ENCODE results near the gene SETDB1.
"Not testable (repeated sequence)": the region's sequence is repeated elsewhere in the genome, so short reads cannot be mapped to it uniquely, and the experiment has no call there.

SETDB1 gene

DNA sequence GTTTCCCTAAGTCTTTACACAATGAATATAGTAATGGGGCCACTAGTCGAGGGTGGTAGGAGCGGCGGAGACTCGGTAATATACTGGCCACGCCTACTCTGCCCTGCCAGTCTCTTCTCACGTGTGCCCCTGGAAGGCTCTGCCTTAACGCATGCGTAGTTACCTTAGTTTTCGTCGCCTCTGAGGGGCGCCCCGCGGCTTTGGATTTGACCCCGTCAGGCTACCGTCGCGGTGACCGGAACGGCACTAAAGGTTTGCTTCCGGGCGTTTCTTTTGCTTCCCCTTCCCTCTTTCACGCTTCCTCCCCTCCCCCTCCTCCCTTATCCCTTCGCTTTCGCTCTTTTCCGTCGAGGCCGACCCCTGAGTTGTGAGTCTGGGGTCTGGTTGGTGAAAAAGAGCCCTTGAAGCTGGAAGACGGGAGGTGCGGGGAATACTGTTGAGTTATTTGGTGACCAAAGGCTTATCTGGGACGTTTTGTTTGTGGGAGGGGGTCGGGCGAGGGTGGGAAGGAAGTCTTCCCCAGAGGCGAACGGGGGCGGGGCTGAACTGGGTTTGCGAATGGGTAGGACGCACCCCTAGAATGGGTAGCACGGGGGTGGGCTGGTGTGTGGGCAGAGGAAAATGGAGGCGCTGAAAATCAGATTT, at the start of gene SETDB1:
SETDB1 (plus strand) TSS at position 267 of the 645 bp plus-strand sequence. CDS start 1,352 bp downstream, outside the sequence.
- peak; percentile 56 for FAIRE-seq

DNA sequence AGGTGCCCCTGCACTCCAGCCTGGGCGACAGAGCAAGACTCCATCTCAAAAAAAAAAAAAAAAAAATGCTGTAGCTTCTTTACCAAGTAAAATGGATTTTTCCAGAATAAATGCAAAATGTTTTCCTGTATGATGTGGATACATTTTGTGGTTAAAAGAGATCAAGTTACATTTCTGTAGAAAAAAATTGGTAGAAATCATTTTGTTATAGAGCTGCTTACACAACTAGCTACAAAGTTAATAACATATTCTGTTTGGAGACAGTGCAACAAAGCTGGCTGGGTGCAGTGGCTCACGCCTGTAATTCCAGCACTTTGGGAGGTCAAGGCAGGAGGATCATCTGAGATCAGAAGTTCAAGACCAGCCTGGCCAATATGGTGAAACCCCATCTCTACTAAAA, 47.2 kb upstream of the SETDB1 start:
- not testable (repeated sequence) for FAIRE-seq

DNA sequence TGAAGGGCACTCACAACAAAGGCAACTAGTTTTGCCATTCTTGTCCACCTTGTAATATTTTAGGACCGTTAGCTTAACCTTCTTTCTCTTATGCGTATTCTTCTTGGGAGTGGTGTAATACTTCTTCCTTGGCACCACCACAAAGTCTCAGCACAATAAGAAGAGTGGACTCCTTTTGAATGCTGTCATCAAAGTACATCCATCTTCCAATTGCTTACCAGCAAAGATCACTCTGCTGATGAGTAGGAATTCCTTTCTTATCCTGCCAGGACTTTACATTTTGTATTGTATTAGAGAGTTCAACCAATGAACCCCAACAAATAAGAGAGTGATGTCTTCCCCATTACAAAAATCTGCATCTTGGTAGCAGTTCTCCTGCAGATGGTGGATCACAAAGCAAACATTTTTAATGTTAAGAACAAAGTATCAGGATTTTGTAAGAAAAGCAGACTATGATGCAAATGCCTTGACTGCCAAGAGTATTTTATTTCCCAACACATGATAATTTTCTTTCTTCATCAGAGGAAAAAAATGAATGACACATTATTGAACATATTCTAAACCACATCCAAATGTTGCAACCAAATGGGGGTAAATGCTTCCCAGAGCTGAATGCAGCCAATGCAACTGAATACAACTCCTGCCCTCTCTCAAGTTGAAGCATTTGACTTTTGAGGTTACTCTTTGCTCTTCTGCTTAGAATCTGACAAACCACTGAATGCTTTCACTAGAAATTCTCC, 44.7 kb upstream of the SETDB1 start:
- no peak for FAIRE-seq

DNA sequence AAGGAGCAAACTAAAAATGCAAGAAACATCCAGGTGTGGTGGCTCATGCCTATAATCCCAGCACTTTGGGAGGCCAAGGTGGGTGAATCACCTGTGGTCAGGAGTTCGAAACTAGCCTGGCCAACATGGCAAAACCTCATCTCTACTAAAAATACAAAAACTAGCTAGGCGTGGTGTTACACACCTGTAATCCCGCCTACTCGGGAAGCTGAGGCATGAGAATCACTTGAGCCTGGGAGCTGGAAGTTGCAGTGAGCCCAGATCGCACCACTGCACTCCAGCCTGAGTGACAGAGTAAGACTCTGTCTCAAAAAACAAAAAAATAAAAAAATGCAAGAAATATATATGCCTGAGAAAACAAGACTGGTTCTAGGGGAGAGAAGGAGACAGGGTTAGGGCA, 43.0 kb upstream of the SETDB1 start:
- not testable (repeated sequence) for FAIRE-seq

DNA sequence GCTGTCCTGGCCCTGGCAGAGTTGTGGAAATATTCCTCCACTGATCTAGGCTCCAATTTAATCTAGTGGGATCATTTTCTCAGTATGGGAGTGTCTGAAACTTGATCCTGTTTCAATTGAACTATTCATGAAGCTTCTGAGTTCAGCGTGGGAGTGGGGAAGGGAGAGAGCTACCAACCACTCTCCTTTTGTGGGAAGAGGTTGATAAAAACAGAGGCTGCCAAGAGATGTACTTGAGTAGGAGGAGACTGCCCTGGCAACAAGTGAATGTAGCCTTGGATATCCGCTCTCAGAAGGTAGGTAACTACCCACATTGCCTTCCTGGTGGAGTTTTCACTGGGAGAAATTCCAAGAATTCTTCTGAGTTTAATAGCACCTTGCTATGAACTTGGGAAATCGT, 39.1 kb upstream of the SETDB1 start, which contains the start of gene CTXND2:
CTXND2 (plus strand) TSS at position 119 of the 400 bp plus-strand sequence. CDS start 25,179 bp downstream, outside the sequence.
- FAIRE-seq: no peak

DNA sequence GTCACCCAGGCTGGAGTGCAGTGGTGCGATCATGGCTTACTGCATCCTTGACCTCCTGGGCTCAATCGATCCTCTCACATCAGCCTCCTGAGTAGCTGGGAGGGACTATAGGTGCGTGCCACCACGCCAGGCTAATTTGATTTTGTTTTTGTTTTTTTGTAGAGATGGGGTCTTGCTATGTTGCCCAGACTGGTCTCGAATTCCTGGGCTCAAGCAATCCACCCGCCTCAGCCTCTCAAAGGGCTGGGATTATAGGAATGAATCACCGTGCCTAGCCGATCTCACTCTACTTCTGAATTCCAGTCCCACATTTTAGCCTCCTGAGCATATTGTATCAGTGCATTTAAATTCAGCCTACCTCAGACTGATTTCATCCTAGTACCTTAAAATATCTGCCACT, 37.4 kb upstream of the SETDB1 start:
- FAIRE-seq: no peak

DNA sequence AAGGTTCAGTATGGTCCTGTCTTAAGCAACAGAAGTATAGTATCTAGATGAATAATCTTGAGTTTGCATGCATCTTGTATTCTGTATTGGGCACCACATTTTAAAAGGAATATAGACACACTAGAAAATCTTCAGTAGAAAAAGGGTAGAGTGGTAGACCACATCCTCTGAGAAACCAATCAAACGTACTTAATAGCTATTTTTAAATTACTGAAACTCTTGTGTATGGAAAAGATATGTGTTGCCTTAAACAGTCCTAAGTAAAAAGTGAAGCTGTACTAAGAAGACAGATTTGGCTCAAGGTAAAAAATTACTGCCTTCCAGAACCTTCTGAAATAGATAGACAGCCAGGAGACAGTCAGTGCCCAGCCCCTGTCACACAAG, 36.1 kb upstream of the SETDB1 start:
- FAIRE-seq: no peak

DNA sequence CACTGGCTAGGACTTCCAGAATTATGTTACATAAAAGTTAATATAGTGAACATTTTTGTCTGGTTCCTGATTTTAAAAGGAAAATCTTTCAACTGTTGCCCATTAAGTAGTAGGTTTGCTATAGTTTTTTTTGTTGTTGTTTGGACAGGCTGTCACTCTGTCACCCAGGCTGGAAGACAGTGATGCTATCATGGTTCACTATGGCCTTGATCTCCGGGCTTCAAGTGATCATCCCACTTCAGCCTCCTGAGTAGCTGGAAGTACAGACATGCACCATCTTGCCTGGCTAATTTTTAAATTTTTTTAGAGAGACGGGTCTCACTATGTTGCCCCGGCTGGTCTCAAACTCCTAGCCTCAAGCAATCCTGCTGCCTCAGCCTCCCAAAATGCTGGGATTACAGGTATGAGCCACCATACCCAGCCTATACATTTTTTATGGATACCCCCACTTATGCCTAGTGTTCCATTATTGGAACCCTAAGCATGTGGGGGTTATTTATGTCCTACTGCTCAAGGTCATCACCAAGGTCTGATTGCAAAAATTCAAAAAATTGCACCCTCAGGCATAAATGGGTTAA, 32.7 kb upstream of the SETDB1 start:
- no peak for FAIRE-seq

DNA sequence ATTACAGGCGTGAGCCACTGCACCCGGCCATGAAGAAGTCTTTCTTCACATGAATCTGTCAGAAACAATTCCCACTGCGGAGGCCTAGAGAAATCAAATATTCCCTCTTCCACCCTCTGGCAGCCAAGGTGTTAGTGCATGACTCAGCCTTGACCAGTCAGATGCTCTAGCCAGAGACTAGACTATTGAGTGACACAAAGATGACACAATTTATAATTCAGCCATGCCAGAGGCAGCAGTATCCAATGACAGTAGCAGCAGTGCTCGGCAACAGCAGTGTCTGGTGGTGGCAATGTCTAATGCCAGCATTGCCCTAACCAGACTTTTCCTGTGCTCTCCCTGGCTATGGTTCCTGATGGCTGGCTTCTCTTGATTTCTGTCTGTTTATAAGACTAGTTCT, 30.5 kb upstream of the SETDB1 start:
- no peak for FAIRE-seq

DNA sequence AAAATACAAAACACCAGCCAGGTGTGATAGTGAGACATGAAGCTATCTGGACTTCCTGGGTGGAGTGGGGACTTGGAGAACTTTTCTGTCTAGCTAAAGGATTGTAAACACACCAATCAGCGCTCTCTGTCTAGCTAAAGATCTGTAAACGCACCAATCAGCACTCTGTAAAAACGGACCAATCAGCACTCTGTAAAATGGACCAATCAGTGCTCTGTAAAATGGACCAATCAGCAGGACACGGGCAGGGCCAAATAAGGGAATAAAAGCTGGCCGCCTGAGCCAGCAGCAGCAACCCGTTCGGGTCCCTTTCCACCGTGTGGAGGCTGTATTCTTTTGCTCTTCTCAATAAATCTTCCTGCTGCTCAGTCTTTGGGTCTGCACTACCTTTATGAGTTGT, 26.4 kb upstream of the SETDB1 start:
- not testable (repeated sequence) for FAIRE-seq

DNA sequence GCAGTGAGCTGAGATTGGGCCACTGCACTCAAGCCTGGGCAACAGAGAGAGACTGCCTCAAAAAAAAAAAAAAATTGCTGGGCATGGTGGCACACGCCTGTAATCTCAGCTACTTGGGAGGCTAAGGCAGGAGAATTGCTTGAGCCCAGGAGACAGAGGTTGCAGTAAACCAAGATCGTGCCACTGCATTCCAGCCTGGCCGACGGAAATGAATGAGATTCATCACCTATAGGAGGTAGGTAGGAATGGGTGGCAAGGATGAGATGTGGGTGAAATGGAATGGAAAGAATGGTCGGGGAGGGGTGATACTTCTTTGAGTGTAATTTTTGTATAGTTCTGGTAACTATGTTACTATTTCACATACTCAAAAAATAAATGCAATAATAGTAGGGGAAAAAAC, 23.8 kb upstream of the SETDB1 start:
- no peak for FAIRE-seq

DNA sequence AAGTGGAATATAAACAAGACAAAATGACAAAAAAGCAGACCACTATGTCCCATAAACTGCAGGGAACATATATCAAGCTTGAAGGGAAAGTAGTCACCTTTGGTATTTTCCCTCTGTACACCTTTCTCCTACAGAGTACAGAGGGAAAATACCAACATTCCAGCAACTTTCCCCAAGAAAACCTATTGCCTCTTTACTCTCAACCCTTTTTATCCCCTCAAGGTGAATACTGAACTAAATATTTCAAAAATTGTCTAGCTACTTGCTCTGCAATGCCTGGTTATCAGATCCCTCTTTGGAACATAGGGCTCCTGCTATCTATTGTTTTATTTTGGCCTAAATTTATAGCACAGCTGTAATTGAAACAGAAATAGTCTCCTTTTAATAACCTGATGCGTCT, 23.4 kb upstream of the SETDB1 start:
- FAIRE-seq: no peak

DNA sequence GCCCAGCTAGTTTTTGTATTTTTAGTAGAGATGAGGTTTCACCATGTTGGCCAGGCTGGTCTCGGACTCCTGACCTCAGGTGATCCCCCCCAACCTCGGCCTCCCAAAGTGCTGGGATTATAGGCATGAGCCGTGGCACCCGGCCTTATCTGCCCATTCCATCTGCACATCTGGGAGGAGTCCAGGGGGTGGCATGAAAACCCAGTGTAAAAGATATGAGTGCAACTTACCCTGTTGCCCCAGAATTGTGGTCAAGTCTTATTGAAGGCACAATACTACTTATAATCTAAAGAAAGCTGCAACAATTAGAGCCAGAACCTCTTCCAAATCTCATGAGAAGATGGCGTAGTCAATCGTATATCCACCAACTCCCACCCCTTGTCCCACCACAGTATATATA, 20.9 kb upstream of the SETDB1 start:
- FAIRE-seq: no peak

DNA sequence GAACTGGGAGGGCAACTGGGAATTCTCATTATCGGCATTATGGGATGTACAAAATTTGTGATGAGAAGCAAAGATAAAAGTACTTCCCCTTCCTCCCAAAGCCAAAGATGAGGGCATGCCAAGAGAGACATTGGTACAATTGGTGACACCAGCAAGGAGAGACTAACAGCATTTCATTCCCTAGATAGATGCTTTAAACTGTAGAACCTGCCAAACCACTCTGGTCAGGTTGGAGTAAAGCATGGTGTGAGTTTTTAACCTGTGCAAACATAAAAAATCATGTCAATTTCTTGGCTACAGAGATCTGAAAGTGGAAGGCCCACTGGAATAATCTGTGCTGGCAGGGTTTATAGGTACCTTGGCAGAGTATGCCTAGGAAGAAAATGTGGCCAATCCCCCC, 19.8 kb upstream of the SETDB1 start:
- FAIRE-seq: no peak

DNA sequence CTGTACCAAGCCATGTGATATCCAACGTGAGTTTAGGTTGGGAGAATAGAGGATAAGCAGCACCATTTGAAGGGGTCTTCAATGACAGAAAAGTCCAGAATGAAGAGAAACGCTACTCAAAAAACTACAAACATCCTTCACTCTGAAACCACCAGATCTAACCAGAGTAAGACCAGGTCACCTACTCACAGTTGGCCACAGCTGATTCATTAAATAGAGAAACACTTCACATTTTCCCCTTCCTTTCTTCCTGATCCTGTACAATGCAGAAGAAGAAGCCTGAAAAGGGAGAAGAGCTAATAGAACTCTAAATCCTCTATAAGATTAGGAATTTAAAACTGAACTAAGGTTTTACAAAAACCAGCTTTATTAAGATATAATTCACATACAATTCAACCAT, 19.4 kb upstream of the SETDB1 start:
- no peak for FAIRE-seq

DNA sequence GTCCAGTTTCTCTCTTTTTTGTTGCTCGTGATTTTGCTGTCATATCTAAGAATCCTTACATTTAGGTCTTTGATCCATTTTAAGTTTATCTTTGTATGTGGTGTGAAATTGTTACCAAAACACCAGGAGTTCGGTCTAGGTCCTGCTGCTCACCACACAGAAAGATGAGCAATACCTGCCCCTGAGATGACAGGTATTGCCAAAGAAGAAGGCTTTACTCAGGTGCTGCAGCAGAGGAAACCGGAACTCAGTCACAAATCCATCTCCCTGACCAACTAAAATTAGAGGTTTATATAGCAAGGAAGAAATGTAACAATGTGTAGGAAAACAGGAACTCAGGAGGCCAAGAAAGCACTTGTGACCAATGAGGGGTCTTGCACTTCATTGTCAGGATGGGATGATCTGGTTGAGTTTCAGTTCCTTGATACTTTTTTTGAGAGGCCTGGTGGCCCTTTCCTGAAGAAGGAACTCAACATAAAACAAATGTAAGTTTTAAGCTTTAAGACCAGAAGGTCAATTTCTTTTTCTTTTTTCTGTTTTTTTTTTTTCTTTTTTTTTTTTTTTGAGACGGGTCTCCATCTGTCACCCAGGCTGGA, 16.5 kb upstream of the SETDB1 start:
- FAIRE-seq: no peak

DNA sequence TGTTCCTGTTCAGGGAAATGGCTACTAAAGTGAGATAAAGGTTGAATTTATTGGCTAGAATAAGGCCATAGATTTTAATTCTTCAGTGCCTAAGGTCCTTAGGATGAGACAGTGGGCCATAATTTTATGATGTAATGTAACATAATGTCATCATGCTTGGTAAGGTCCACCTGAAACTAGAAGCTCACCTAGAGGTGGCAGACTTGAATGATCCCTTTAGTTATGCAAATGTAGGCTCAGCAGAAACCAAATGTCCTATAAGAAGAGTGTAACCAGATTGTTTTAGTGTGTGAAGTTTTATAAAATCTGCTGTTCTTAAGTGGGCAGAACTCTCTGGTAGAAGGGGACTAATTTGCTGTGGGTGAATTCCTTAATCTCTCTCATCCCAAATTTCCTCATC, 13.5 kb upstream of the SETDB1 start:
- no peak for FAIRE-seq

DNA sequence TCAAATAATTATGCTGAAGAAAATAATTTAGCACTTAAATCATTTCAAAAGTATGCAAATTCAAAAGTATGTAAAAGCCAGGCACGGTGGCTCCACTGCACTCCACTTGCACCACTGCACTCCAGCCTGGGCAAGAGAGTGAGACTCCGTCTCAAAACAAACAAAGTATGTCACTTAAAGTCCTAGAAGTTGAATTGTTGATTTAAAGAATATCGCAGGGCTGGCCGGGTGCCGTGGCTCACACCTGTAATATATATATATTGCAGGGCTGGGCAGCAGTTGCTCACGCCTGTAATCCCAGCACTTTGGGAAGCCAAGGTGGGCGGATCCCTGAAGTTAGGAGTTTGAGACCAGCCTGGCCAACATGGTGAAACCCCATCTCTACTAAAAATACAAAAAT, 8.8 kb upstream of the SETDB1 start:
- no peak for FAIRE-seq

DNA sequence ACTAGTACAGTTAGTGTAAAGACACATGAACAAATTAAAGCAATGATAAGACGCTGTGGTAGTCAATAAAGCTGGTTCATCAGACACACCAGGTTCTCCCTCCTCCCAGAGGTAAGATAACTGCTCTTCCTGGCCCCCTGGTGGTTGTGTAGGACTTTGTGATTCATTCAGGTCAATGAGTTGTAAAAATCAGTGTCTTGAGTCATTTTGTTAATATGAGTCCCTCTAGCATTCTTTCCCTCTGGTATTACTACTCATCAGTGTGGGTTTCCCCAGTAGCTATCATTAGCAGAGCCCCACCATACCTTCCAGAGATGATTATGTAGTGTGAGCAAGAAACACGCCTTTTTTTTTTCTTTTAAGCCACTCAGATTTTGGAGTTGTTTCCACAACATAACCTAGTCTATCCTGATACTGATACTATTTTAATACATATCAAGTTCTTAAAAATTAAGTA, 3.6 kb upstream of the SETDB1 start:
- peak; percentile 51 for FAIRE-seq

DNA sequence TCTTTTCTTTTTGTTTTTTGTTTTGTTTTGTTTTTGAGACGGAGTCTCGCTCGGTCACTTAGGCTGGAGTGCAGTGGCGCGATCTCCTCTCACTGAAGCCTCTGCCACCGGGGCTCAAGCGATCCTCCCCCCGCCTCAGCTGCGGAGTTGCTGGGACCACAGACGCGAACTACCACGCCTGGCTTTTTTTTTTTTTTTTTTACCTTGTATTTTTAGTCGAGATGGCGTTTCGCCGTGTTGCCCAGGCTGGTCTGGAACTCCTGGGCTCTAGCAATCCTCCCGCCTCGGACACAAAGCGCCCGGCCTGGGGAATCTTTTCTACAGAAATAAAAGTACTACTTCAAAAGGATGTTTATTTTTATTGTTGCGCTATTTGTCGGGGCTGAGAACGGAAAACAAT, 1.1 kb upstream of the SETDB1 start:
- FAIRE-seq: no peak

DNA sequence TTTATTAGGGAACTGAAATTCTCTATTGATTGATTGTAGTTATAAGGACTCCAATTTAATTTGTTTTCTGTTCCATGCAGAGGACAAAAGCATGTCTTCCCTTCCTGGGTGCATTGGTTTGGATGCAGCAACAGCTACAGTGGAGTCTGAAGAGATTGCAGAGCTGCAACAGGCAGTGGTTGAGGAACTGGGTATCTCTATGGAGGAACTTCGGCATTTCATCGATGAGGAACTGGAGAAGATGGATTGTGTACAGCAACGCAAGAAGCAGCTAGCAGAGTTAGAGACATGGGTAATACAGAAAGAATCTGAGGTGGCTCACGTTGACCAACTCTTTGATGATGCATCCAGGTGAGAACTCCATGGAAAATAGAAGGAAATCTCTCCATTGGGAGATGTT, 1.5 kb downstream of the SETDB1 start:
- FAIRE-seq: no peak

DNA sequence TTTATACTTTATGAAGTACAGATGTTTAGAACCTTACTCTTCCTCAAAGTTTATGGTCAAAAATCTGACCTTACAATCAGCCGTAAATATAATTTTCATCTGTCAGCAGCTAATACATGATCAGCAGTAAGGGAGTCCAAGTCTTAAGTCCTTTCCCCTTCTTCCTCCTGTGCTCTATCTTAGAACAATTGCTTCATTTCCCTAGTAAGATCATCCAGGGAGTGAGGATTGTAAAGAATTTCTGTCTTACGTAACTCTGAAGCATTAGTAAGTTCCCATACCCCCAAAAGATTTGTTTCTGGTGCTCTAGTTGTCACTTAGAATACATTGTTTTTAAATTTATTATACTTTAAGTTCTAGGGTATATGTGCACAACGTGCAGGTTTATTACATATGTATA, 2.1 kb downstream of the SETDB1 start:
- no peak for FAIRE-seq

DNA sequence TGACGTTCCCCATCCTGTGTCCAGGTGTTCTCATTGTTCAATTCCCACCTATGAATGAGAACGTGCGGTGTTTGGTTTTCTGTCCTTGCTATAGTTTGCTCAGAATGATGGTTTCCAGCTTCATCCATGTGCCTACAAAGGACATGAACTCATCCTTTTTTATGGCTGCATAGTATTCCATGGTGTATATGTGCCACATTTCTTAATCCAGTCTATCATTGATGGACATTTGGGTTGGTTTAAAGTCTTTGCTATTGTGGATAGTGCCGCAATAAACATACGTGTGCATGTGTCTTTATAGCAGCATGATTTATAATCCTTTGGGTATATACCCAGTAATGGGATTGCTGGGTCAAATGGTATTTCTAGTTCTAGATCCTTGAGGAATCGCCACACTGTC, 2.6 kb downstream of the SETDB1 start:
- FAIRE-seq: not testable (repeated sequence)

DNA sequence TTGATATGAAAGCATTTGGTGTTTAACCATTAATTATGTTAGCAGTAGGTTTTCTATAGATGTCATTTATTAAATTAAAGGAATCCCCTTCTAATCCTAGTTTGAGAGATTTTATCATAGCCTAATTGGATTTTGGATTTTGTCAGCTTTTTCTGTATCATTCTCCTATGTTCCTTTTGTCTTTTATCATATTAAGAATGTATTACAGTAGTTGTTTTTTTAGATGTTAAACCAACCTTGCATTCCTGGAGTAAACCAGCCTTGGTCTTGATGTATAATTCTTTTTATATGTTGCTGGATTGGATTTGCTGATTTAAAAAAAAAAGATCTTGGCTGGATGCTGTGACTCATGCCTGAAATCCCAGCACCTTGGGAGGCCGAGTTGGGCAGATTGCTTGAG, 5.6 kb downstream of the SETDB1 start:
- FAIRE-seq: no peak

Data from islet of Langerhans (tissue), 1 donor.